ENCODE results near the gene NOTCH1. TPM values are rescaled to one million over a fixed set of nuclear protein-coding genes. Genes with fewer than 3 reads are reported as not detected.

Gene NOTCH1
- total RNA-seq, 2 experiments from 2014 or later, result 17.6 to 17.9 TPM

DNA sequence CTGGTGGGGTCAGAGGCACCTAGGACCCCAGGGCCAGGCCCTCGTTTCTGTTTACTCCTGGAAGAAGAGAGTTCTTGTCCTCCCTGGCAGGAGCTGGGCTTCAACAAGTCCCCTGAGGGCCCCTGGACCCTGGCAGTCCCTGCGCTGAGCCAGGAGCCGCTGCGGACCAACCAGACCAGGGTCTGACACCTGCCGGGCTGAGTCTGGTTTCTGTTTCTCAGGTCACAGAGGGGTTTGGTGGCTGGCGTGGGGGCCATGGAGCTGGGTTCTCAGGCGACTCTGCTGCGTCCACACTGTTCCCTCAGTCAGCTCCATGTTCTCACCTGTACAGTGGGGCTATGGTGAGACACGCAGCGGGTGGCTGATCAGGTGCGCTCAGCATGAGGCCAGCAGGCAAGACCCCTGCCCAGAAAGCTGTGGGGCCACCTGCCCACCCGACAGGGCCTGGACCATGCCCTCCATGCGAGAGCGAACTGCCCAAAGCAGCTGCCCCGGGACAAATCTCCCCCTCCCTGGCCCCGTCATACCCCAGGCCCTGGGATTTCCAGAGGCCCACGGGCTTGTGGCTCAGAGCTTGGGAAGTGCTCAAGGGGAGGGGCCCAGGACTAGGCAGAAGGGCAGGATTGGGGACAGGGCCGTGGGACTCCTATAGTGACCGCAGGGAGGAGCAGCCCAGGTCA, 17.9 kb upstream of the NOTCH1 start:
- no TSS peak for BruUV-seq (replicated peaks)
- no peak overlapping the region for H3K4me3 ChIP-seq (ENCODE audit: low read depth, low read length, poor library complexity, severe bottlenecking)
- no peaks in the 10 kb centered on the region for H3K4me1 ChIP-seq (ENCODE audit: insufficient read depth, low read length, poor library complexity, severe bottlenecking)
- no peaks in the 10 kb centered on the region for H4K20me1 ChIP-seq (ENCODE audit: insufficient read depth, low read length)
- no peaks in the 10 kb centered on the region for H3K36me3 ChIP-seq (ENCODE audit: insufficient read depth, low read length)
- DNase-seq (ENCODE audit: low spot score), result no peak
- H3K79me2 ChIP-seq (ENCODE audit: insufficient read depth, low read depth, low read length), result no peaks in the 10 kb centered on the region
- no peak for TF ChIP-seq EZH2phosphoT487 (IDR thresholded peaks at IDR 0.05; ENCODE audit: borderline replicate concordance, low read depth, low read length)
- TF ChIP-seq, protein P1, sequence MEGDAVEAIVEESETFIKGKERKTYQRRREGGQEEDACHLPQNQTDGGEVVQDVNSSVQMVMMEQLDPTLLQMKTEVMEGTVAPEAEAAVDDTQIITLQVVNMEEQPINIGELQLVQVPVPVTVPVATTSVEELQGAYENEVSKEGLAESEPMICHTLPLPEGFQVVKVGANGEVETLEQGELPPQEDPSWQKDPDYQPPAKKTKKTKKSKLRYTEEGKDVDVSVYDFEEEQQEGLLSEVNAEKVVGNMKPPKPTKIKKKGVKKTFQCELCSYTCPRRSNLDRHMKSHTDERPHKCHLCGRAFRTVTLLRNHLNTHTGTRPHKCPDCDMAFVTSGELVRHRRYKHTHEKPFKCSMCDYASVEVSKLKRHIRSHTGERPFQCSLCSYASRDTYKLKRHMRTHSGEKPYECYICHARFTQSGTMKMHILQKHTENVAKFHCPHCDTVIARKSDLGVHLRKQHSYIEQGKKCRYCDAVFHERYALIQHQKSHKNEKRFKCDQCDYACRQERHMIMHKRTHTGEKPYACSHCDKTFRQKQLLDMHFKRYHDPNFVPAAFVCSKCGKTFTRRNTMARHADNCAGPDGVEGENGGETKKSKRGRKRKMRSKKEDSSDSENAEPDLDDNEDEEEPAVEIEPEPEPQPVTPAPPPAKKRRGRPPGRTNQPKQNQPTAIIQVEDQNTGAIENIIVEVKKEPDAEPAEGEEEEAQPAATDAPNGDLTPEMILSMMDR (conservative IDR thresholded peaks at IDR 0.05; ENCODE audit: low read length), result no peak
- no peaks in the 10 kb centered on the region for H3K9me2 ChIP-seq (ENCODE audit: insufficient read depth, low read length)
- intact Hi-C loops (cut with micrococcal nuclease; ENCODE audit: unreplicated experiment), result no loop called here
- ChIA-PET CTCF (ENCODE audit: unreplicated experiment) (no interaction called here), POLR2A (no interaction called here)
- H3K4me2 ChIP-seq (ENCODE audit: low read length), result no peak overlapping the region
- peaks cover 8% of the 10 kb centered on the region for H3K9me3 ChIP-seq (ENCODE audit: low read length)
- H3K27ac ChIP-seq (ENCODE audit: low read depth, low read length, poor library complexity, severe bottlenecking), result no peak overlapping the region
- no peak overlapping the region for H2AFZ ChIP-seq (ENCODE audit: low read length)

DNA sequence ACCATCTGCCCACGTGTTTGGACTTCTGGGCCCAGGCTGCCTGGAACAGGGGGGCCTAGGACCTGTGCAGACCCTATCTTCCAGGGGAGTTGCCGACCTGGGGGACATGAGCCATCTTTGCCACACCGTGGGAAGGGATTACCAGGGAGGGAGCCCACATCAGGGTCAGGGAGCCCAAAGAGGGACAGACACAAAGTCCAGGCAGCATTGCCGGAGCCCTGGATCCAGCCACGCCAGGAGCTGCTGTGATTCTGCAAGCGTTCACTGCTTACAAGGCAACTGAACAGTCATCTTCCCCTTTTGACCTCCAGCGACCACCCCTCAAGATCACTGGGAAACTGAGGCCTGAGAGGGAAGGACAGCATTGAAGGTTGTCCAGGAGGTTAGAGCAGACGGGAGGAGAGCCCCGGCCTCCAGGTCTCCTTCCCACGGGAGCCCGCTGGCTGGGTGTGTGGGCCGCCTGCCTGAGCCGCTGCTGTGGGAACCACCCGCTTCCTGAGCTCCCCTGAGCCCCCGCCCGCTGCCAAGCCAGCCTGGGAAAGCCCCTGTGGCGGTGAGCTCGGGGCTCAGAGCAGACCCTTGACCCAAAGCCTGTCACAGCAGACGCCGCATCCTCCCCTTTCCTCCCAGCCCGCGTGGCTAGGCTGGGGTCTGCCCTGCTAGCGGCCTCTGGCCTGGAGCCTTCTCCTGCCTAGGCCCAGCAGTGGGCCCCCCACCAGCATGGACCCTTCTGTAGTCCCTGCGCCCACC, 17.1 kb upstream of the NOTCH1 start:
- Histone ChIP-seq H3K79me2 (ENCODE audit: insufficient read depth, low read depth, low read length) (no peaks in the 10 kb centered on the region), H3K9me3 (ENCODE audit: low read length) (peaks cover 8% of the 10 kb centered on the region), H2AFZ (ENCODE audit: low read length) (no peak overlapping the region), H4K20me1 (ENCODE audit: insufficient read depth, low read length) (no peaks in the 10 kb centered on the region), H3K36me3 (ENCODE audit: insufficient read depth, low read length) (no peaks in the 10 kb centered on the region), H3K4me2 (ENCODE audit: low read length) (no peak overlapping the region), H3K4me3 (ENCODE audit: low read depth, low read length, poor library complexity, severe bottlenecking) (no peak overlapping the region), H3K4me1 (ENCODE audit: insufficient read depth, low read length, poor library complexity, severe bottlenecking) (no peaks in the 10 kb centered on the region), H3K9me2 (ENCODE audit: insufficient read depth, low read length) (no peaks in the 10 kb centered on the region), H3K27ac (ENCODE audit: low read depth, low read length, poor library complexity, severe bottlenecking) (no peak overlapping the region)
- intact Hi-C loops (cut with micrococcal nuclease; ENCODE audit: unreplicated experiment), result no loop called here
- TF ChIP-seq, protein P1 (conservative IDR thresholded peaks at IDR 0.05; ENCODE audit: low read length), result no peak
- no peak for TF ChIP-seq EZH2phosphoT487 (IDR thresholded peaks at IDR 0.05; ENCODE audit: borderline replicate concordance, low read depth, low read length)
- ChIA-PET CTCF (ENCODE audit: unreplicated experiment) (no interaction called here), POLR2A (no interaction called here)
- no peak for DNase-seq (ENCODE audit: low spot score)
- BruUV-seq (replicated peaks), result no TSS peak

DNA sequence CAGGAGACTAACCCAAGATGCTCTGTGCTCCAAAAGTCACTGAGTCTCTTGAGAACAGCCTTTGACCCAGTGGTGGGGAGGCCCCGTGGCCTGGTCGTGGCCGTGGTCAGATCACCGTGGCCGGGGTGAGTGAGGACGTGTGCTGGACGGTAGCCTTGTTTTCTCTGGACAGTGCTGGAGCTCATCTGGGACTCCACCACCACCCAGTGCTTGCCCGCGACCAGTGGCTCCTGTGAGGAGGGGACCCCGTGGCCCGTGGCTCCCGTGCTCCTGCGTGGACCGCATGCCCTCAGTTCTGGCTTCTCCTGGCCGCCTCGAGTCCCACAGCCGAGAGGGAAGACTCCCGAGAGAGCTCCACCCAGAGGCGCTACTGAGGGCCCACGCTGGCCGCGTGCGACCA, 15.9 kb upstream of the NOTCH1 start:
- no peaks in the 10 kb centered on the region for H3K36me3 ChIP-seq (ENCODE audit: insufficient read depth, low read length)
- no peak overlapping the region for H3K4me2 ChIP-seq (ENCODE audit: low read length)
- no peaks in the 10 kb centered on the region for H3K9me2 ChIP-seq (ENCODE audit: insufficient read depth, low read length)
- H2AFZ ChIP-seq (ENCODE audit: low read length), result no peak overlapping the region
- no peak for TF ChIP-seq EZH2phosphoT487 (IDR thresholded peaks at IDR 0.05; ENCODE audit: borderline replicate concordance, low read depth, low read length)
- TF ChIP-seq, protein P1 (conservative IDR thresholded peaks at IDR 0.05; ENCODE audit: low read length), result no peak
- no peaks in the 10 kb centered on the region for H4K20me1 ChIP-seq (ENCODE audit: insufficient read depth, low read length)
- BruUV-seq (replicated peaks), result no TSS peak
- no peaks in the 10 kb centered on the region for H3K4me1 ChIP-seq (ENCODE audit: insufficient read depth, low read length, poor library complexity, severe bottlenecking)
- intact Hi-C loops (cut with micrococcal nuclease; ENCODE audit: unreplicated experiment), result no loop called here
- POLR2A ChIA-PET, result no interaction called here
- no peaks in the 10 kb centered on the region for H3K79me2 ChIP-seq (ENCODE audit: insufficient read depth, low read depth, low read length)
- no peak overlapping the region for H3K27ac ChIP-seq (ENCODE audit: low read depth, low read length, poor library complexity, severe bottlenecking)
- peaks cover 8% of the 10 kb centered on the region for H3K9me3 ChIP-seq (ENCODE audit: low read length)
- CTCF ChIA-PET (ENCODE audit: unreplicated experiment), result no interaction called here
- no peak overlapping the region for H3K4me3 ChIP-seq (ENCODE audit: low read depth, low read length, poor library complexity, severe bottlenecking)
- DNase-seq (ENCODE audit: low spot score), result no peak
